Measurements from ENCODE around the gene SEMA4D.

DNA sequence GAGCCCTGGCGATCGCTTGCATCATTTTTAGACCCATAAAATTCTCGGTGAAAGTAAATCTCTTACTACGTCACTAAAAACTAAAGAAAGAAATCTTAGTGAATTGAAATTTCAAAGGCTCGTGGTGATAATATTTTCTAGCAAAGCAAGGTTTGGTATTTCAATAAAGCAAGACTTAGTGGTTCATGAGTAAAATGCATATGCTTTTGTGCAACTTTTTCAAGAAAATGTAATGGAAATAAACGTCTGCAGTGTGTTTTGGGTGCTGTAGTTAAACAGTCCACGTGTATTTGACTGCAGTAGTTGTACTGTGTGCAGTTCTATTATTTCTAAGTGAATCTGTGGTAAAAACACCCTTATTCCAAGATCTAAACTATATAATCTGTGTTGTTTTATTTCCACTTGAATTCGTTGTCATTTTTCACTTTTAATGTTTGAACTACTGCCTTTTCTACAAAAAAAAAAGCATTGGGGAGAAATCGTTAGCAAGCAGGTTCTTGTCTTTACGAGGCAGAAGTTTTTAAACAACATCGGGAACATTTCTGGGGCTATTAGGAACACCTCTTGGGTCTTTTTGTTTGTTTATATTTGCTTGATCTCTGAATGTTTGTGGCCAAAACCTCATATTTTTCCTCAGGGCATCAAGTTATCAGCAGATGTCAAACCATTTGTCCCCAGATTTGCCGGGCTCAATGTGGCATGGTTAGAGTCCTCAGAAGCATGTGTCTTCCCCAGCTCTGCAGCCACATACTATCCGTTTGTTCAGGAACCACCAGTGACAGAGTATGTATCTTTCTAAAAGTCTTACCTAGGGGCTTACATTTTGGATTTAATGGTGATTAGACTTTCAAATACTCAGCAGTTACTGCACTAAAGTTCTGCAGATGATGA lies 178.7 kb downstream of the SEMA4D start:
- TF ChIP-seq CTCF (IDR thresholded peaks at IDR 0.05 in 8 of 11, conservative IDR thresholded peaks at IDR 0.05 in 3 of 11) (no peak), POLR2A (IDR thresholded peaks at IDR 0.05) (no peak)

Data from spleen (tissue), 7 donors.